Activated CD8-positive, alpha-beta memory T cell treated with anti-CD3 and anti-CD28 coated beads, Interleukin-2, amount 50 U/mL, for 1 hour (primary cell): Measurements from ENCODE around the gene MBLAC1.

Experiments used
- DNase-seq: peaks from one replicate; pipeline ENCODE4 v3.0.0-alpha.2; 2020; ENCODE audit errors: extremely low read depth

The MBLAC1 gene

GRCh38 chr7:100126931-100127865 lies at the start of gene MBLAC1:
MBLAC1 (plus strand) TSS chr7:100126967; CDS start chr7:100127396, 429 bp downstream.
- peak; percentile 86 for DNase-seq

GRCh38 chr7:100077205-100077604 lies 49.6 kb upstream of the MBLAC1 start:
- no peak for DNase-seq

GRCh38 chr7:100079024-100079560 lies 47.7 kb upstream of the MBLAC1 start:
- no peak for DNase-seq

DNA sequence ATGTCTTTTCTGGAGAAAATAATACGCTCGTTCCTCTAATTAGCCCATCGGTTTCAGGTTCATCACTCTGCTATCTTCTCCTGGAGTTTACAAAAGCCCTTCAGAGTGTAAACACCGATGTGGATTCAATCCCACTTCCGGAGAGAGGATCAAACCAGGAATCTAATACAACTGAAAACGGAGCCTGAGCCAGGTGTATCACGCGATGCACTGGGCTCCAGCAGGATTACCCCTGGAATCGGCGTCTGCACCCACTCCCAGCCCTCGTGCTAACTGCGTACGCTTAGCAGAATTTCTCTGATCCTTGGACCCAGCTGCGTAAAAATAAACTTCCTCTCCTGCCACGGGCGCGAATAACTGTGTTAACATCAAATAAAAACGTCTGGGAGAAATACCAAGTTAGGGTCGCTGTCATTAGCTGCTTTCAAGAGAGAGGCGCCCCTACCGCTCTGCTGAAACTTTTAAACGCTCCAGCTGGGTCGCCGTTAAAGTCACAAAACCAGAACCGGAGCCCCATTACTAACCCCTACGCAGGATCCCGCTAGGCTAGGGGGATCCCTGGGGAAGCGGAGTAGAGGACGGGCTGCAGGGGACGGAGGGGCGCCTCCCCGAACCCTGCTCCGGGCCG lies 45.7 kb upstream of the MBLAC1 start:
- DNase-seq: no peak

DNA sequence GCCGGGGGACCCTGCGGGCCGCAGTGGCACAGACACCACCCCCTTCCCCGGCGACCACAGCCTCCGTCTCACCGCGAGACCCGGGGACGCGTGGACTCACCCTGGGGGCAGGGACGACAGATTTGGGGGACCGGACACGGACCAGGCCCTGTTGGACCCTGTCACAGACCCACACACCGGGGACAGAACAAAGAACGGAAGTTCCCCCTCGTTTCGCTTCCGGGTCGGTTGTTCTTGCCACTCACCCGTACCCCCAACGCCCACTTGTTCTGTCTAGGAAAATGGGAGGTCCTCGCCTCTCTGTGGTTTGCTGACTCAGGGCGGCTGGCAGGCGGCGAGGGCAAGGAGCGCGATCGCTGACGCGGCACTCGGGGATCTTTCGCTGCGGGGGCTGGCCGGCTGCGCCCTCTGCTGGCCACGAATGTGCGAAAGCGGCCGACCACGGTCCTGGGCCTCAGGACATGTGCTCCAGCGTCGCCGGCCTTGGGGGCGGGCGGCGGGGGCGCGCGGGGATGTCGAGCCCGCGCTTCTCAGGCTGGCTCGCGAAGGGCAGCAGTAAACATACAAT lies 45.1 kb upstream of the MBLAC1 start, which contains the start of gene ZNF3:
Gene ZNF3, minus strand, starts transcription at position 189 of the 568 bp plus-strand sequence. CDS start 4,366 bp downstream, outside the sequence.
- peak; percentile 96 for DNase-seq

DNA sequence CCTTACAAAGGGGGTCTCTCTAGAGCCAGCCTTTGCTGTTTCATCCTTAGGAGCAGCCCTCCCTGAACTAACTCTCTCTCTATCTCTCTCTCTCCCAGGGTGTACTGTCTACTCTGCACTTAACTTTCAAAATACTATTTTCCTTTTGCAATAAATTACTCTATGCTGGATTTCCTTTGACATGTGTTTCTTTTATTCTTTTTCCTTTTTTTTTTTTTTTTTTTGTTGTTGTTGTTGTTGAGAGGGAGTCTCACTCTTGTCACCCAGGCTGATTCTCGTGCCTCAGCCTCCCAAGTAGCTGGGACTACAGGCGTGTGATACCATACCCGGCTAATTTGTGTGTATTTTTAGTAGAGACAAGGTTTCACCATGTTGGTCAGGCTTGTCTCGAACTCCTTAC lies 43.8 kb upstream of the MBLAC1 start:
- DNase-seq: no peak

DNA sequence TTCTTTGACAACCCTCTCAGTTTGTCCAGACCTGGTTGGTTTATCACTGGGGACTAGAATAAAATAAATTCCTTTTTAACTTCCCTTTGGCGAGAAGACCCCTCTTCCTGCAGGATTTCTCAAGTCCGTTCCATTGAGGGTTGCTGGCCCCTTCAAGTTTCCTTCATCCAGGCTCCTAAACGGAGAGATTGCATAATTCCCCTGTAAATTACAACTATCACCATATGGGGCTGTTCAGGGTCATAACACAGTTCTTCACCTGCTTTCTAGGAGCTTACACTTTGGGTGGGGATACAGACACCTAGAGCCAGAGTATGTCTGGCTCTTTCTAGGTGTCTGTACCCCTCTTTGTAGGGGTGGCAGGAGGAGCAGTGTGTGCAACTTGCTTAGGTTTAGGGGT lies 41.3 kb upstream of the MBLAC1 start:
- DNase-seq: no peak

DNA sequence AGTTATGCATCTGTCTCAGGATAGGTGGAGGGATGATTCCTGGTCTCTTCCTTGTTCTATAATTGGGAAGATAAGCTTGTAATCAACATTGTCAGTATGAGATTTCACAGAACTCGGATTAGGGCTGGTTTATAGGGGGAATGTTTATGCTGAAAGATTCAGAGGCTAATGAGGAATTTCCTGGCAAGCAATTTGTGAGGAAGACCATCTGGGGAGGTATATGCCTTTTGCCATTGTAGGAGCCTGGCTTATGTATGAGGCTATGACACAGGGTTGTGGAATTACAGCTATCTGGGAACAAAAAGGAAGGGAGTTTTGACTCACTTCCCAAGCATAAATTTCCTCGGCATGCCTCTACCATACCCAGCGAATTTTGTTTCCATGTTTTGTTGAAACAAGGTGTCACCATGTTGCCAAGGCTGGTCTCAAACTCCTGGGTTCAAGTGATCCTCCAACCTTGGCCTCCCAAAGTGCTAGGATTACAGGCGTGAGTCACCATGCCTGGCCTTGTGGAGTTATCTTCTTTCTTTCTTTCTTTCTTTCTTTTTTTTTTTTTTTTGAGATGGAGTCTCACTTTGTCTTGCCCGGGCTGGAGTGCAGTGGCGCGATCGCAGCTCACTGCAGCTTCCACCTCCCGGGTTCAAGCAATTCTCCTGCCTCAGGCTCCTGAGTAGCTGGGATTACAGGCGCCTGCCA lies 39.6 kb upstream of the MBLAC1 start:
- no peak for DNase-seq

- DNase-seq: no peak
These were observed 38.6 kb upstream of the MBLAC1 start for GRCh38 chr7:100088095-100088620.

DNA sequence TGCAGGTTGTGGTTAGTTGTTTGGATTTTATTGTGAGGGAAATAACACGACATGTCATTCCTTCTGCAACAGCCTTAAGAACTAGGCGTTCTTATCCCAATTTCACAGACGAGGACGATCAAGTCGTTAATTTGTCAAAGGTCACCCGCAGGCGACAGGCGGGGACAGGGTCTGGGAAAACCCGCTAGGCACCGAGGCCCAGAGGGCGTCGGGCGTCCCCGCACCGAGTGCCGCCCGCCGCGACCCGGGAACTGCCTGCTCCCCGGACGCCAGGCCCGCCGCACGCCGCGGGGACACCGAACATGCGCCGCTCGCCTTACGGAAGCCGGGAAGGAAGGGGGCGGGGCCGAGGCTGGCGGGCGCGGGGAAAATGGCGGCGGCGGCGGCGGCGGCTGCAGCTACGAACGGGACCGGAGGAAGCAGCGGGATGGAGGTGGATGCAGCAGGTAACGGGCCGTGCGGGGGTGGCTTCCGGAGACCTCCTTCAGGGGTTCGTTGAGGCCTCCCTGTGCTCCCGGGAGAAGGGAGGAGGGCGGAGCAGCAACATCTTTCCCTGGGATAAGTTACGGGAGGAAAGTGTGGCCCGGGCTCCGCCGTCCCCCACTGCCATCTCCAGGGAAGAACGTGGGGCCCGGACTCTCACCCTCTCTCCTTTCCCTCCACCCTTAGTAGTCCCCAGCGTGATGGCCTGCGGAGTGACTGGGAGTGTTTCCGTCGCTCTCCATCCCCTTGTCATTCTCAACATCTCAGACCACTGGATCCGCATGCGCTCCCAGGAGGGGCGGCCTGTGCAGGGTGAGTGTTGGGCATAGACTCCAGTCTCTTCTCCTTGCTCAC lies 37.9 kb upstream of the MBLAC1 start, which contains the start of gene COPS6:
Gene COPS6, plus strand, starts transcription at position 349 of the 837 bp plus-strand sequence. Its CDS starts 22 bp downstream, at position 371.
- DNase-seq: no peak

DNA sequence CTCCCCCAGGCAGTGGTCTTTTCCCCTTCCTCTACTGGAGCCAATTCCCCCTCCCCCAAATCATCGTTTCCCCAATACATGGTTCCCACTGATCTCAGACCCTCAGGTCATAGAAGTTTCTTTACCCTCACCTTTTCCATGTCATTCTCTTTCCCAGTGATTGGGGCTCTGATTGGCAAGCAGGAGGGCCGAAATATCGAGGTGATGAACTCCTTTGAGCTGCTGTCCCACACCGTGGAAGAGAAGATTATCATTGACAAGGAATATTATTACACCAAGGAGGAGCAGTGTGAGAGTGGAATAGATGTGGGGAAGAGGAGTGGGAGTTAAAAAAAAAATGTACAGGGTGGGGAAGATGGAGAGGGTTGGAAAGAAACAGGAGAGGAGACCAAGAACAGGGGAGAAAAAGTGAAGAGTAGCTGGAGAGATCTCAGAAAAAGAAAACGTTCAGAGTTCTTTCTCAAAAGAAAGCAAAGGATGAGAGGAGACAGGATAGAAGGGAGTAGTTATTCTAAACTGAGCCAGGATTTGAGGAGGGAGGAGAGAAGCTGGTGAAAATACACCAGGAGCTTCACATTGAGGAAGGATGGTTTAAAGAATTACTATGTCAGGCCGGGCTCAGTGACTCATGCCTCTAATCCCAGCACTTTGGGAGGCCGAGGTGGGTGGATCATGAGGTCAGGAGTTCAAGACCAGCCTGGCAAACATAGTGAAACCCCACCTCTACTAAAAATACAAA lies 37.1 kb upstream of the MBLAC1 start:
- no peak for DNase-seq

DNA sequence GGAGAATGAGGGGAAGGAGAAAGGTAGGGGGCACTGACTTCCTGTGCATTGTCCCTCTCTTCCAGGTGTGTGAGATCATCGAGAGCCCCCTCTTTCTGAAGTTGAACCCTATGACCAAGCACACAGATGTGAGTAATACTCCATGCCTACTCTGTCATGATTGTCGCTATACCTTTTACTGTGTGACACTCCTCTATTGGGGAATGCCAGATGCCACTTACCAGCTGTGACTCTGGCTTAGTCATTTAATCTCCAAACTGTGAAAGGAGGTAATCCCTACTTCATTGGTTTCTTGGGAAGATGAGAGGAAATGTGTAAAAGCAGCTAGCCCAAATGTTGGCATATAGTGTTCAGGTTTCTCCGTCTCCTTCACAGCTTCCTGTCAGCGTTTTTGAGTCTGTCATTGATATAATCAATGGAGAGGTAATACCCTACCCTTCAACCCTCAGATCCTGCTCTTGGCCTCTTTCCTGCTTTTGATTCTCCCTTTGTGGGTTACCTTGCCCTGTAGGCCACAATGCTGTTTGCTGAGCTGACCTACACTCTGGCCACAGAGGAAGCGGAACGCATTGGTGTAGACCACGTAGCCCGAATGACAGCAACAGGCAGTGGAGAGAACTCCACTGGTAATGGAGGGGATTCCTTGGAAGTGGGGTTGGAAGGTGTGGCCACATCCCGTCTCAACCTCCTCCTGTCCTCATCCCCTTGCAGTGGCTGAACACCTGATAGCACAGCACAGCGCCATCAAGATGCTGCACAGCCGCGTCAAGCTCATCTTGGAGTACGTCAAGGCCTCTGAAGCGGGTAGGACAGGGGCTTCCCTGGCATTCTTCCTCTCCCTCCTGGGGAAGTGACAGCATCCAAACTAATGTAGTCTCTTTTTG lies 36.0 kb upstream of the MBLAC1 start:
- DNase-seq: no peak

- DNase-seq: no peak
These were observed 35.2 kb upstream of the MBLAC1 start for GRCh38 chr7:100091411-100092181.

DNA sequence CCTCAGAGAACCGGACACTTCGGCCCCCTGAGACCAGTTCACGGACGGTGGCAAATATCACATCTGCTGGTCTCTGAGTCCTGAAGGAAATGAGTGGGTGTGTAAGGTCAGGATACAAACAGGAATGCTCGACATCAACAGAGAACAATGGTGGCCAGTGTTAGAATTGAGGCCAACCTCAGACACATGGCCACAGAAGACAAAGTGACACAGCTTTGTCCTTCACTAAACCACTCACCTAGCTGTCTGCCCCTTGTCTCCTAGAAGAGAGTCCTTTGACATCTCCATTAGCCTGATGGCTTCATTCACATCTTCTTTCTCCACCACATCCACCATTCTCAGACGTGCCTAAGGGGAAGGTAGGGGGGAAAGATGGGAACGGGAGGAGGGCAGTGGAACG lies 33.7 kb upstream of the MBLAC1 start:
- DNase-seq: no peak

GRCh38 chr7:100093498-100093897 lies 33.3 kb upstream of the MBLAC1 start:
- DNase-seq: no peak

- no peak for DNase-seq
These were observed 32.8 kb upstream of the MBLAC1 start for GRCh38 chr7:100093925-100094486.

GRCh38 chr7:100095289-100095688 lies 31.5 kb upstream of the MBLAC1 start:
- no peak for DNase-seq

DNA sequence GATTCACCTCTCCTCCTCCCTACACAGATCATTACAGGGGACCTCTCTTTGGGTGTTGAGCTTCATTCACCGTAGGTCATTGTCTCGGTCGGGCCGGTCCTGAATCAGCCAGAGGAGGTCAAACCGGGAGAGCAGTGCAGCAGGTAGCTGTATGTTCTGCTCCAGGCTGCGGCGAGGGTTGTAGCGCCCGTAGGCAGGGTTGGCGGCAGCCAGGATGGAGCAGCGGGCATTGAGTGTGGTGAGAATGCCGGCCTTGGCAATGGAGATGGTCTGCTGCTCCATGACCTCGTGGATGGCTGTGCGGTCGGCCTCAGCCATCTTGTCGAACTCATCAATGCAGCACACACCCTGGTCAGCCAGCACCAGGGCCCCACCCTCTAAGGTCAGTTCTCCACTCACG lies 31.1 kb upstream of the MBLAC1 start:
- no peak for DNase-seq
